ENCODE data around the gene GRB10.

GRB10 gene

GRCh38 chr7:50544992-50545391 lies 237.7 kb downstream of the GRB10 start:
- DNase-seq (ENCODE audit: low spot score): no peak

GRCh38 chr7:50543776-50544442 lies 238.8 kb downstream of the GRB10 start:
- no peak for DNase-seq (ENCODE audit: low spot score)

- no peak for DNase-seq (ENCODE audit: low spot score)
Measured at GRCh38 chr7:50542132-50542531, 240.6 kb downstream of the GRB10 start.

DNA sequence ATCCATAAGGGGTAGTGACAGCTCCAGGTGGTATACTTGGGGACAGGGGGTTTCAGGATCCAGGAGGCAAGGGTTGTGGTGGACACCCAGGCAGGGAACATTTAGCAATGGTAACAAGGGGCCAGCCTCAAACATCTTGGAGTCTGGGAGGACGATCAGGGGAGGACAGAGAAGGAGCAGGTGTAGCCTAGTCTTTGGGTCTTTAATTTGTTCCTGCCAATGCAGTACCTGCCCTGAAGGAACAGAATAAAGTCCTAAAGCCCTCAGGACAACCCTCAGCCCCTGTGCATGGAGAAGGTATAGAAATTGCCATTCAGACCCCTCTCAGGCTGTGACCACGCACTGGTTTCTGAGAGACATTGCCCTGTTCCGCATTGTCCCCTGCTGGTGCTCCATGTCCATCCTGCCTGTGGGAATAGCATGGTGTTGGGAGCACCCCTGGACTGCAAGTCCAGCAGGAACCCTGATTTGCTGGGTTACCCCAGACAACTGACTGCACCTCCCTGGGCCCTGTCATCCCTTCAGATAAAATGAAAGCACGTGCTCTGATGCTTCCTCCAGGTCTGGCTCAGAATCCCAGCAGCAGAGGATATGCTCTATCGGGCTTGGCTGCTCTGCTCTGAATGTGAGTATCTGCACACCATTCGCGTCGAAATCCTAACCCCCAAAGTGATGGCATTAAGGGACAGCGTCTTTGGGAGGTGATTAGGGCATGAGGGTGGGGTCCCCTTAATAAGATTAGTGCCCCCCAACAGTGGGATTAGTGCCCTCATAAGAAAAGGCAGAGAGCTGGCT lies 241.7 kb downstream of the GRB10 start:
- no peak for DNase-seq (ENCODE audit: low spot score)

All from AG08395 (cell line).